GM23248 (cell line): ENCODE data around the gene RBPJ. TPM values are rescaled to one million over a fixed set of nuclear protein-coding genes. Genes with fewer than 3 reads are reported as not detected.

Experiments used
- DNase-seq: peaks from one replicate; pipeline ENCODE4 v3.0.0-alpha.2; 2015
- H2AFZ ChIP-seq: fragments of 200-600 bp; sonication (generic); 2 replicates; pipeline ENCODE4 v1.6.1; 2016; ENCODE audit warnings: antibody characterized with exemption
- H3F3A ChIP-seq: fragments of 200-600 bp; sonication (generic); 2 replicates; pipeline ENCODE4 v1.6.1; 2016; ENCODE audit warnings: mild to moderate bottlenecking, antibody characterized with exemption, mixed run types; ENCODE audit not compliant: insufficient read depth
- H3K27ac ChIP-seq: fragments of 200-600 bp; sonication (generic); 2 replicates; pipeline ENCODE4 v1.5.1; 2016; ENCODE audit warnings: mild to moderate bottlenecking
- H3K27me3 ChIP-seq: fragments of 200-600 bp; sonication (generic); replicated peaks from 2 replicates; pipeline ENCODE4 v1.6.1; 2016; ENCODE audit warnings: mild to moderate bottlenecking; ENCODE audit not compliant: insufficient read depth
- H3K36me3 ChIP-seq: fragments of 200-600 bp; sonication (generic); 2 replicates; pipeline ENCODE4 v1.6.1; 2016; ENCODE audit warnings: low read depth, mild to moderate bottlenecking
- H3K4me1 ChIP-seq: fragments of 200-600 bp; sonication (generic); 2 replicates; pipeline ENCODE4 v1.6.1; 2016; ENCODE audit warnings: mild to moderate bottlenecking; ENCODE audit not compliant: insufficient read depth
- H3K4me2 ChIP-seq: fragments of 200-600 bp; sonication (generic); one replicate; pipeline ENCODE4 v1.6.1; 2016; ENCODE audit warnings: mild to moderate bottlenecking; ENCODE audit not compliant: unreplicated experiment
- H3K4me3 ChIP-seq: fragments of 200-600 bp; sonication (generic); 2 replicates; pipeline ENCODE4 v1.5.1; 2016; ENCODE audit warnings: mild to moderate bottlenecking
- H3K79me2 ChIP-seq: fragments of 200-600 bp; sonication (generic); 2 replicates; pipeline ENCODE4 v1.6.1; 2016; ENCODE audit warnings: mild to moderate bottlenecking; ENCODE audit not compliant: insufficient read depth
- H3K9ac ChIP-seq: fragments of 200-600 bp; sonication (generic); 2 replicates; pipeline ENCODE4 v1.6.1; 2016; ENCODE audit warnings: mild to moderate bottlenecking
- H3K9me2 ChIP-seq: fragments of 200-600 bp; sonication (generic); 2 replicates; pipeline ENCODE4 v1.6.1; 2016; ENCODE audit warnings: mixed run types, mild to moderate bottlenecking, moderate library complexity; ENCODE audit not compliant: insufficient read depth
- H3K9me3 ChIP-seq: fragments of 200-600 bp; sonication (generic); one replicate; pipeline ENCODE4 v1.6.1; 2017; ENCODE audit warnings: low read depth
- H4K20me1 ChIP-seq: fragments of 200-600 bp; sonication (generic); 2 replicates; pipeline ENCODE4 v1.6.0; 2016; ENCODE audit not compliant: insufficient read depth
- EZH2 ChIP-seq: fragments of 200-600 bp; sonication (generic); IDR thresholded peaks from 2 replicates; pipeline ENCODE4 v1.6.1; 2018; ENCODE audit warnings: antibody characterized with exemption, mild to moderate bottlenecking; ENCODE audit not compliant: insufficient read depth, poor library complexity, severe bottlenecking
- EZH2phosphoT487 ChIP-seq: fragments of 200-600 bp; sonication (generic); IDR thresholded peaks from 2 replicates; pipeline ENCODE4 v1.6.1; 2018; ENCODE audit warnings: antibody characterized with exemption, moderate library complexity, mild to moderate bottlenecking, low read depth; ENCODE audit not compliant: insufficient read depth
- WGBS, 2 experiments: methylation state at CpG; one replicate each; pipeline ENCODE4 v1.1.6; 2015 to 2017; ENCODE audit warnings: low lambda C conversion rate in 2 of 2, low coverage in 1 of 2; ENCODE audit errors: missing lambda C conversion rate in 2 of 2; 5-methylcytosine and 5-hydroxymethylcytosine counted together
- in situ Hi-C: fragments of 300-500 bp; cut with MboI; formaldehyde crosslinking; loops from 2 replicates; pipeline ENCODE4 v1.15.0; 2020
- polyA plus RNA-seq: library from polyadenylated mRNA; unstranded; fragments of >200 nt; fragmentation: Nextera tagmentation; extraction: Ambion mirVana; gene quantifications from 2 replicates; pipeline ENCODE4 v1.2.1, GENCODE V29; 2016
- total RNA-seq: library from RNA; depleted of rRNA; stranded (reverse); fragments of >200 nt; shearing (Covaris generic); gene quantifications from 2 replicates; pipeline ENCODE4 v1.2.3, GENCODE V29; 2014

The RBPJ gene
- total and polyA plus RNA-seq, 2 experiments from 2014 or later, result 70.7 to 85.4 TPM

- Histone ChIP-seq H3K9ac (no peak overlapping the region), H3K9me3 (no peaks in the 10 kb centered on the region), H3K27me3 (no peaks in the 10 kb centered on the region), H2AFZ (no peak overlapping the region), H3K9me2 (no peaks in the 10 kb centered on the region), H3K36me3 (no peaks in the 10 kb centered on the region), H3K4me1 (peaks cover 44% of the 10 kb centered on the region), H3F3A (peaks cover 29% of the 10 kb centered on the region), H4K20me1 (peaks cover 26% of the 10 kb centered on the region), H3K27ac (no peak overlapping the region), H3K4me3 (no peak overlapping the region), H3K79me2 (peaks cover 93% of the 10 kb centered on the region), H3K4me2 (no peak overlapping the region)
- DNase-seq, result peak; percentile 76
- TF ChIP-seq EZH2 (no peak), EZH2phosphoT487 (no peak)
- in situ Hi-C loops, result loop anchor here (10.0 kb wide), 1 partner anchor 75 kb away; no protein-coding TSS in a partner anchor
- WGBS, 2 experiments, result 48 to 50% methylated on average over 4 of the region's 4 CpGs
Observed at GRCh38 chr4:26330186-26330787, 9.5 kb downstream of the RBPJ start.

- Histone ChIP-seq H3K36me3 (no peaks in the 10 kb centered on the region), H2AFZ (no peak overlapping the region), H3K9me2 (no peaks in the 10 kb centered on the region), H3F3A (peaks cover 25% of the 10 kb centered on the region), H3K4me1 (peaks cover 37% of the 10 kb centered on the region), H3K27ac (no peak overlapping the region), H3K27me3 (no peaks in the 10 kb centered on the region), H3K9ac (no peak overlapping the region), H4K20me1 (peaks cover 30% of the 10 kb centered on the region), H3K9me3 (no peaks in the 10 kb centered on the region), H3K4me3 (no peak overlapping the region), H3K79me2 (peaks cover 93% of the 10 kb centered on the region), H3K4me2 (no peak overlapping the region)
- in situ Hi-C loops, result loop anchor here (10.0 kb wide), 1 partner anchor 74 kb away; no protein-coding TSS in a partner anchor
- WGBS, 2 experiments, result 83 to 86% methylated on average over 6 of the region's 6 CpGs
- TF ChIP-seq EZH2 (no peak), EZH2phosphoT487 (no peak)
- DNase-seq, result no peak
Observed at GRCh38 chr4:26330946-26331345, 10.1 kb downstream of the RBPJ start.

DNA sequence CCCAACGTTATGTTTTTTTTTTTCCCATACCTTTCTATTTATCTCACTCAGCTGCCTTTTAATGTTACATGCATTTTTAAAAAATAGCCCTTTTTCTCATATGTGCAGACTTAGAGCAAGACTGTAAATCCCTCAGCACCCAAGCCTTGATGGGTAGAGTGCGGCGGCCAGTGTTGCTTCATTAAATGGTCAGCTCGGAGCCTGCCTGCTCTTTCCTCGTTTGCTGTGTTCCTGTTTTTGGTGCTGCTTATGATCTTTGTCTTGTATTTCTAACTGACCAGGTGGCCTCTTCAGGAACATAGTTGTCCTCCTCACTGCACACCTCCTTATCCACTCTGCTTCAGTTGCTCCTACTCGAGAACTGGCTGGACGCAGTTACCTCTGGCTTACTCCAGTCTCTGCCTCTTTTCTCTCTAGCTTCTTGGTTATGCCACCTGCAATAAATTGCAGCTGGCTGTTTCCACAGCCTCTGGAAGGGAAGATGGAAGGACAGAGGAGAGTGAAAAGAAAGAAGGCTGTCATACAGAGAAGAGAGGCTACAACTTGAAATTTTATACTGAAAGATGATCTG, 10.7 kb downstream of the RBPJ start:
- no peak for TF ChIP-seq EZH2
- TF ChIP-seq EZH2phosphoT487, result no peak
- WGBS, 2 experiments, result 71 to 72% methylated on average over 7 of the region's 7 CpGs
- H2AFZ ChIP-seq, result no peak overlapping the region
- H3K4me3 ChIP-seq, result no peak overlapping the region
- no peak overlapping the region for H3K9ac ChIP-seq
- in situ Hi-C loops, result loop anchor here (10.0 kb wide), 1 partner anchor 73 kb away; no protein-coding TSS in a partner anchor
- peaks cover 32% of the 10 kb centered on the region for H3K4me1 ChIP-seq
- DNase-seq, result no peak
- peaks cover 33% of the 10 kb centered on the region for H4K20me1 ChIP-seq
- H3K36me3 ChIP-seq, result no peaks in the 10 kb centered on the region
- H3K9me3 ChIP-seq, result no peaks in the 10 kb centered on the region
- H3F3A ChIP-seq, result peaks cover 22% of the 10 kb centered on the region
- H3K9me2 ChIP-seq, result no peaks in the 10 kb centered on the region
- H3K79me2 ChIP-seq, result peaks cover 93% of the 10 kb centered on the region
- H3K27me3 ChIP-seq, result no peaks in the 10 kb centered on the region
- H3K27ac ChIP-seq, result no peak overlapping the region
- no peak overlapping the region for H3K4me2 ChIP-seq

- in situ Hi-C loops, result loop anchor here (10.0 kb wide), 1 partner anchor 70 kb away; no protein-coding TSS in a partner anchor
Observed at GRCh38 chr4:26334366-26334765, 13.6 kb downstream of the RBPJ start.

More at GRCh38 chr4:26334366-26334765, 13.6 kb downstream of the RBPJ start:
- Histone ChIP-seq H3K9ac (no peak overlapping the region), H3K27me3 (no peaks in the 10 kb centered on the region), H3K36me3 (no peaks in the 10 kb centered on the region), H4K20me1 (peaks cover 33% of the 10 kb centered on the region), H3K4me3 (no peak overlapping the region), H3K4me2 (no peak overlapping the region), H3K9me3 (no peaks in the 10 kb centered on the region), H2AFZ (no peak overlapping the region), H3K79me2 (peaks cover 100% of the 10 kb centered on the region), H3K9me2 (no peaks in the 10 kb centered on the region), H3F3A (0 out of 2 replicates have a peak, but pooled peaks cover 3% of the 10 kb centered on the region), H3K4me1 (peaks cover 15% of the 10 kb centered on the region), H3K27ac (no peak overlapping the region)
- 72 to 77% methylated on average over 3 of the region's 3 CpGs for WGBS, 2 experiments
- DNase-seq, result no peak
- no peak for TF ChIP-seq EZH2
- no peak for TF ChIP-seq EZH2phosphoT487
